CD14-positive monocyte (primary cell): Measurements from ENCODE around the gene EPN3. TPM values are rescaled to one million over a fixed set of nuclear protein-coding genes. Genes with fewer than 3 reads are reported as not detected.

Source experiments
- DNase-seq, 3 donors: peaks; one replicate each; pipeline ENCODE4 v3.0.0-alpha.2; 2011 to 2022
- H2AFZ ChIP-seq: 2 replicates; pipeline ENCODE4 v1.6.0; 2012; ENCODE audit warnings: mild to moderate bottlenecking, low read depth, low read length, inconsistent platforms; ENCODE audit not compliant: insufficient read depth, poor library complexity, severe bottlenecking
- H3K27ac ChIP-seq, 2 donors: 1 replicate in 1 of 2; 2 replicates in 1 of 2; pipeline ENCODE4 v1.5.1; 2012 to 2013; ENCODE audit warnings: low read length in 2 of 2, control low read depth in 1 of 2, inconsistent platforms in 1 of 2, low read depth in 1 of 2, mild to moderate bottlenecking in 1 of 2
- H3K27me3 ChIP-seq, 2 donors: one replicate each; pipeline versions ENCODE4 v1.6.0 to v1.6.1; 2011 to 2013; ENCODE audit warnings: low read length in 2 of 2; ENCODE audit not compliant: control insufficient read depth in 2 of 2, insufficient read depth in 2 of 2
- H3K36me3 ChIP-seq, 2 donors: replicated peaks in 1 of 2; 1 replicate in 1 of 2; 2 replicates in 1 of 2; pipeline versions ENCODE4 v1.5.1 to v1.6.1; 2012 to 2013; ENCODE audit warnings: low read length in 2 of 2, control low read depth in 1 of 2, inconsistent platforms in 1 of 2, mild to moderate bottlenecking in 1 of 2; ENCODE audit not compliant: insufficient read depth in 2 of 2, control insufficient read depth in 1 of 2
- H3K4me1 ChIP-seq, 2 donors: 1 replicate in 1 of 2; 2 replicates in 1 of 2; pipeline versions ENCODE4 v1.5.1 to v1.6.1; 2012 to 2013; ENCODE audit warnings: low read length in 2 of 2, control low read depth in 1 of 2, inconsistent platforms in 1 of 2, mild to moderate bottlenecking in 1 of 2, moderate library complexity in 1 of 2; ENCODE audit not compliant: insufficient read depth in 2 of 2, control insufficient read depth in 1 of 2
- H3K4me2 ChIP-seq: replicated peaks from 2 replicates; pipeline ENCODE3; 2012; ENCODE audit warnings: low read length, moderate library complexity, mild to moderate bottlenecking; ENCODE audit not compliant: poor library complexity, severe bottlenecking; ENCODE audit errors: extremely low read depth
- H3K4me3 ChIP-seq, 3 experiments: fragments of 200-600 bp in 1 of 3; sonication (generic) in 1 of 3; replicated peaks in 1 of 3; 1 replicate in 2 of 3; 2 replicates in 1 of 3; pipeline ENCODE4 v1.5.1; 2011 to 2013; ENCODE audit warnings: low read length in 3 of 3, mild to moderate bottlenecking in 3 of 3, control low read depth in 2 of 3, low read depth in 2 of 3, inconsistent platforms in 1 of 3, moderate library complexity in 1 of 3
- H3K79me2 ChIP-seq: 2 replicates; pipeline ENCODE4 v1.6.0; 2012; ENCODE audit warnings: mild to moderate bottlenecking, control low read depth, inconsistent platforms, low read length, moderate library complexity; ENCODE audit not compliant: insufficient read depth
- H3K9ac ChIP-seq: 2 replicates; pipeline ENCODE4 v1.6.0; 2017; ENCODE audit warnings: low read length, mild to moderate bottlenecking; ENCODE audit not compliant: insufficient read depth, poor library complexity, severe bottlenecking
- H3K9me3 ChIP-seq, 2 donors: replicated peaks in 1 of 2; 1 replicate in 1 of 2; 2 replicates in 1 of 2; pipeline versions ENCODE4 v1.5.1 to v1.6.1; 2012 to 2013; ENCODE audit warnings: low read length in 2 of 2, control low read depth in 1 of 2; ENCODE audit not compliant: control insufficient read depth in 1 of 2, insufficient read depth in 1 of 2
- H4K20me1 ChIP-seq: 2 replicates; pipeline ENCODE4 v1.6.0; 2012; ENCODE audit warnings: mild to moderate bottlenecking, low read length, control low read depth, moderate library complexity; ENCODE audit not compliant: insufficient read depth
- H3K27ac Mint-ChIP-seq, 7 donors: one replicate each; pipeline ENCODE4 v1.8.0; 2020; ENCODE audit warnings: mild to moderate bottlenecking in 7 of 7, mixed read lengths in 7 of 7, moderate library complexity in 6 of 7, inconsistent platforms in 2 of 7
- H3K27me3 Mint-ChIP-seq, 3 donors: one replicate each; pipeline ENCODE4 v1.8.0; 2021 to 2022; ENCODE audit warnings: low read depth in 3 of 3, mild to moderate bottlenecking in 3 of 3, mixed read lengths in 3 of 3, moderate library complexity in 3 of 3, inconsistent platforms in 1 of 3
- H3K36me3 Mint-ChIP-seq, 2 donors: one replicate each; pipeline ENCODE4 v1.8.0; 2020; ENCODE audit warnings: mixed read lengths in 2 of 2, inconsistent platforms in 1 of 2, mild to moderate bottlenecking in 1 of 2
- H3K4me1 Mint-ChIP-seq: one replicate; pipeline ENCODE4 v1.8.0; 2020; ENCODE audit warnings: mild to moderate bottlenecking, mixed read lengths
- H3K4me3 Mint-ChIP-seq, 2 donors: one replicate each; pipeline ENCODE4 v1.8.0; 2020; ENCODE audit warnings: mild to moderate bottlenecking in 2 of 2, mixed read lengths in 2 of 2, moderate library complexity in 1 of 2
- H3K9me3 Mint-ChIP-seq, 7 donors: one replicate each; pipeline ENCODE4 v1.8.0; 2020 to 2022; ENCODE audit warnings: mixed read lengths in 7 of 7, mild to moderate bottlenecking in 6 of 7, moderate library complexity in 6 of 7, inconsistent platforms in 2 of 7
- CTCF ChIP-seq: fragments of 200-600 bp; IDR thresholded peaks from one replicate; pipeline ENCODE4 v1.8.0; 2022; ENCODE audit warnings: antibody characterized with exemption, mild to moderate bottlenecking
- WGBS: methylation state at CpG from one replicate; pipeline ENCODE4 v1.1.5; 2013; ENCODE audit warnings: missing lambda C conversion rate; ENCODE audit not compliant: insufficient coverage; 5-methylcytosine and 5-hydroxymethylcytosine counted together
- intact Hi-C, 2 donors: fragments of 100-400 bp; cut with micrococcal nuclease; formaldehyde crosslinking; loops; one replicate each; pipeline versions ENCODE4 v1.15.0 to v1.15.1; 2023
- polyA plus RNA-seq, 3 donors: library from polyadenylated mRNA; depleted of rRNA in 1 of 3; unstranded in 2 of 3; stranded (reverse) in 1 of 3; fragments of 300-500 nt in 2 of 3; fragments of >200 nt in 1 of 3; fragmentation: Illumina TruSeq in 2 of 3; gene quantifications; 1 replicate in 2 of 3; 2 replicates in 1 of 3; pipeline ENCODE4 v1.2.3, GENCODE V29; 2012 to 2021

The EPN3 gene
- polyA plus RNA-seq, 3 donors: not detected

GRCh38 chr17:50568659-50569058, 36.1 kb downstream of the EPN3 start:
- no peak overlapping the region for H2AFZ ChIP-seq
- H3K79me2 ChIP-seq: no peaks in the 10 kb centered on the region
- no peak for DNase-seq
- no peak overlapping the region for H3K27ac ChIP-seq
- no peaks in the 10 kb centered on the region for H3K36me3 ChIP-seq
- no peak overlapping the region for H3K4me3 Mint-ChIP-seq
- H3K27me3 ChIP-seq: peaks cover 23 to 38% of the 10 kb centered on the region in 2 donors
- peaks cover 7% of the 10 kb centered on the region for H3K4me1 Mint-ChIP-seq
- no peak for TF ChIP-seq CTCF
- no peaks in the 10 kb centered on the region for H3K4me1 ChIP-seq
- 92% methylated on average over 5 of the region's 12 CpGs for WGBS
- H3K9me3 ChIP-seq: peaks cover 0 to under 1% of the 10 kb centered on the region in 2 donors
- peaks cover 40 to 54% (median 48%) of the 10 kb centered on the region in 3 donors for H3K27me3 Mint-ChIP-seq
- H3K9me3 Mint-ChIP-seq: peaks cover 0 to 8% (median 0%) of the 10 kb centered on the region in 7 donors
- no peaks in the 10 kb centered on the region for H3K36me3 Mint-ChIP-seq
- intact Hi-C loops: no loop called here
- no peak overlapping the region for H3K4me2 ChIP-seq
- H4K20me1 ChIP-seq: no peaks in the 10 kb centered on the region
- no peak overlapping the region for H3K4me3 ChIP-seq
- no peak overlapping the region for H3K9ac ChIP-seq
- H3K27ac Mint-ChIP-seq: no peak overlapping the region

- H4K20me1 ChIP-seq: no peaks in the 10 kb centered on the region
- no peaks in the 10 kb centered on the region for H3K36me3 ChIP-seq
- peaks cover 14 to 30% of the 10 kb centered on the region in 2 donors for H3K27me3 ChIP-seq
- H3K4me2 ChIP-seq: no peak overlapping the region
- no peak overlapping the region for H3K4me3 Mint-ChIP-seq
- H3K4me3 ChIP-seq: no peak overlapping the region
- WGBS: 100% methylated on average over 3 of the region's 7 CpGs
- no peak overlapping the region for H3K27ac Mint-ChIP-seq
- H3K79me2 ChIP-seq: no peaks in the 10 kb centered on the region
- no peak overlapping the region for H3K9ac ChIP-seq
- no peaks in the 10 kb centered on the region for H3K9me3 ChIP-seq
- no peak overlapping the region for H2AFZ ChIP-seq
- DNase-seq: no peak
- H3K4me1 ChIP-seq: no peaks in the 10 kb centered on the region
- intact Hi-C loops: no loop called here
- peaks cover 0 to 6% (median 0%) of the 10 kb centered on the region in 7 donors for H3K9me3 Mint-ChIP-seq
- no peak overlapping the region for H3K27ac ChIP-seq
- H3K27me3 Mint-ChIP-seq: peaks cover 31 to 45% (median 39%) of the 10 kb centered on the region in 3 donors
- TF ChIP-seq CTCF: no peak
- H3K4me1 Mint-ChIP-seq: peaks cover 8% of the 10 kb centered on the region
- no peaks in the 10 kb centered on the region for H3K36me3 Mint-ChIP-seq
Measured at GRCh38 chr17:50569592-50569991, 37.1 kb downstream of the EPN3 start.
